GM19328 (cell line): ENCODE data around the gene TEX19.
"Not testable (repeated sequence)": the region's sequence is repeated elsewhere in the genome, so short reads cannot be mapped to it uniquely, and the experiment has no call there.

ENCODE experiments used
- ATAC-seq: cut with Tn5 transposase; IDR thresholded peaks from one replicate; pipeline ENCODE4 v1.9.1; 2021; ENCODE audit warnings: mild to moderate bottlenecking, moderate library complexity; ENCODE audit not compliant: unreplicated experiment

TEX19 gene

DNA sequence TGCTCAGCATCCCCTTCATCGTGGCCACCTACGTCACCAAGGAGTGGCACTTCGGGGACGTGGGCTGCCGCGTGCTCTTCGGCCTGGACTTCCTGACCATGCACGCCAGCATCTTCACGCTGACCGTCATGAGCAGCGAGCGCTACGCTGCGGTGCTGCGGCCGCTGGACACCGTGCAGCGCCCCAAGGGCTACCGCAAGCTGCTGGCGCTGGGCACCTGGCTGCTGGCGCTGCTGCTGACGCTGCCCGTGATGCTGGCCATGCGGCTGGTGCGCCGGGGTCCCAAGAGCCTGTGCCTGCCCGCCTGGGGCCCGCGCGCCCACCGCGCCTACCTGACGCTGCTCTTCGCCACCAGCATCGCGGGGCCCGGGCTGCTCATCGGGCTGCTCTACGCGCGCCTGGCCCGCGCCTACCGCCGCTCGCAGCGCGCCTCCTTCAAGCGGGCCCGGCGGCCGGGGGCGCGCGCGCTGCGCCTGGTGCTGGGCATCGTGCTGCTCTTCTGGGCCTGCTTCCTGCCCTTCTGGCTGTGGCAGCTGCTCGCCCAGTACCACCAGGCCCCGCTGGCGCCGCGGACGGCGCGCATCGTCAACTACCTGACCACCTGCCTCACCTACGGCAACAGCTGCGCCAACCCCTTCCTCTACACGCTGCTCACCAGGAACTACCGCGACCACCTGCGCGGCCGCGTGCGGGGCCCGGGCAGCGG, 15.7 kb downstream of the TEX19 start:
- no peak for ATAC-seq

DNA sequence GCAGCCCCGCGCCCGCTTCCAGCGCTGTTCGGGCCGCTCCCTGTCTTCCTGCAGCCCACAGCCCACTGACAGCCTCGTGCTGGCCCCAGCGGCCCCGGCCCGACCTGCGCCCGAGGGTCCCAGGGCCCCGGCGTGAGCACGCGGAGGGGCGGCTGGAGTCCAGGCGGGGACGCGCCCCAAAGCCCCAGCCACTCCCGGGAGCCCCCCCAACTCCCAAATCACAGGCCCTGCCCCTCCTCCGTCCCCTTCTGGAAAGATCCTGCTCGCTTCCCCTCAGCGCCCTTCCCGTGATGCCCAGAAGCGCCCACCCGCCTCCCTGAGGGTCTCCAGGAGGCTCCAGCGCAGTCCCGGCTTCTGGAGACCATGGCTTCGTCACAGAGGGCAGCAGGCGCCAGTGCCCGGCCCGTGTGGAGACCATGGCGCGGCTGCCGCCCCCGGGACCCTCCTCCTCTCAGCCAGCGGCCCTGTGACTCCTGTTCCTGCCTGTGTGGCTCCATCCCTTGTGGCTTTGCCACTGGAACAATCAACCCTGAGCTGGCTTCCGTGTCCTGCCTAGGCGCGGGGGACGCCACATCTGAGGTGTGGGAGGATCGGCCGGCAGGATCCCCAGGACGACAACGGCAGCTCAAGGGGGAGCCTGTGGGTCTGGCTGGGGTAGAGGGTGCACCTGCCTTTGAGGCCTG, 16.5 kb downstream of the TEX19 start:
- ATAC-seq = no peak

DNA sequence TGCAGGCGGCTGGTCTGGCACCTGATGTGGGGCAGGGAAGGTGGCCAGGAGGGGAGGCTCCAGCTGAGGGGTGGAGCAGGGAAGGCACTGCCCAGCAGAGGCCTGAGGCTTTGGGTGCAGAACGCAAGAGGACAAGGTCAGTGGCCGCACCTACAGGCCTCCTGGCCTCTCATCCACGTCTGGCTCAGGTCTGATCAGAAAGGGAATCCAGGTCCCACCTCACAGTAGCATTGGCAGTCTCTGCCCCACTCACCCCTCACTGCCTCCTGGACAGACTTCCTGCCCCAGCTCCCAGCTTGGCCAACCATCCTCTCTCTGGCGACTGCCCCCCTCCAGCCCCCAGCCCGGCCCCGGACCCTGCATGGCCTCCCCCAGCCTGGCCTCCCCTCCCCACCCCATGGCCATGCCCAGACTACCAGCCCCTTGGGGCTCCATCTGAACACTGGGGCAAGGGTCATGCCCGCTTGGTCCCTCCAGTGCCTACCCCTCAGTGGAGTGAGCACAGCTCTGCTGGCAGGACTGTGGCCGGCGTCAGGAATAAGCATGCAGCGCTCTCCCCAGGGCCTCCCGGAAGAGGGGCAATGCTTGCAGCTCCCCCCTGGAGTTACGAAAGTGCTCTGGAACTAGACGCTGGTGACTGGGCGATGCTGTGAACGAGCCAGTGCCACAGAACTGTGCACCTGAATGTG, 17.1 kb downstream of the TEX19 start:
- no peak for ATAC-seq

DNA sequence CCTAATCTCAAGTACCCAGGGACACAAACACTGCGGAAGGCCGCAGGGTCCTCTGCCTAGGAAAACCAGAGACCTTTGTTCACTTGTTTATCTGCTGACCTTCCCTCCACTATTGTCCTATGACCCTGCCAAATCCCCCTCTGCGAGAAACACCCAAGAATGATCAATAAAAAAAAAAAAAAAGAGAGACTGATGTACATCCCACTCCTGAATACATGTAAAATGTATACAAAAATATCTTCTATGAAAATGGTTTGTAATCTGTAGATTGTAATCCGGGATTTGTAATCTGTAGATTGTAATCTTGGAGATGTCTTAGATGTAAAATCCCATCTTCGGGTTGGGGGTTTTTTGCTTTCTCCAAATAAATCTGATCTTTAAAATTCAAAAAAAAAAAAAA, 18.2 kb downstream of the TEX19 start:
- not testable (repeated sequence) for ATAC-seq

DNA sequence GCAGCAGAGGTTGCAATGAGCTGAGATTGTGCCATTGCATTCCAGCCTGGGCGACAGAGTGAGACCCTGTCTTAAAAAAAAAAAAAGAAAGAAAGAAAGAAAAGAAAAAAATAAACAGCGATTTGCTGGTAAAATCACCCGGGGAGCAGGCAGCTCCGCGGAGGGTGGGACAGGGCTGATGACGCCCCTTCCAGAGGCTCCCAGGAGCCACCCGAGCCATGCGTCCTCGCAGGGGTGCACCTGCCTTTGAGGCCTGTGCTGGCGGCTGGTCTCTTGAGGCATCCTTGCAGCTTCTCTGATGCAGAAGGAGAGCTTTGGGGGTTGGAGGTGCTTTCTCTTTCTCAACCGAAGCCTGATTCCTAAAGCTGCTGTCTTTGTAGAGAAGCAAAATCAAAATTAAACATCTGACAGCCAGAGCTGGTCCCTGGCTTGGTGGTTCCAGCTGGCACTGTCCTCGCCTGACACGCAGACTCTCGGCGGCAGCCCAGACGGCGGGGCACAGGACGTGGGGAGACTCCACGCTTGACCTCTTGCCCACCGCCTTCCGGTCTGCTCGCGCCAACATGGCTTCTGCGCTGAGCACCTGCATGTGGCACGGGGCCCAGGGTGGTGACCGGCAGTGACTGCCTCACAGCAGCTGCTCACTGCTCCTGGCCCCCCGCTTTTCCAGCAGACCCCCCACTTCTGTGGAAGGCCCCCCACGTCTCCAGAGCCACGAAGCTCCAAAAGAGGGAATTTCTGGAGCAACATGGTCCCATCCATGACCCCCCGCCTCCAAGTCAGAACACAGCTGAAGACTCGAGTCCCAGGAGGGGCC, 19.1 kb downstream of the TEX19 start:
- ATAC-seq = no peak

DNA sequence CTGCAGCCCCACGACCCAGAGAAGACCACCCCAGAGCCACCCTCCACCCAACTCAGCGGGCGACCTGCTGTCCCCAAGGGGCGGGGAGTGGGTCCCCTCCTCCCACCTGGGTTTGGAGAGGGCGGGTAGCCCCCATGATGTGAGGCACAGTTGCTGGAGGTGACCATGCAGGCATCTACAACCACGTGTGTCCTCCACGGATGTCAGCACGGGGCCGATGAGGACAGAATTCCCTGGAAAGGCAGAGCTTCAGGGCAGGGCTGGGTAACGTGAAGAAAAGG, 19.6 kb downstream of the TEX19 start:
- ATAC-seq = no peak

DNA sequence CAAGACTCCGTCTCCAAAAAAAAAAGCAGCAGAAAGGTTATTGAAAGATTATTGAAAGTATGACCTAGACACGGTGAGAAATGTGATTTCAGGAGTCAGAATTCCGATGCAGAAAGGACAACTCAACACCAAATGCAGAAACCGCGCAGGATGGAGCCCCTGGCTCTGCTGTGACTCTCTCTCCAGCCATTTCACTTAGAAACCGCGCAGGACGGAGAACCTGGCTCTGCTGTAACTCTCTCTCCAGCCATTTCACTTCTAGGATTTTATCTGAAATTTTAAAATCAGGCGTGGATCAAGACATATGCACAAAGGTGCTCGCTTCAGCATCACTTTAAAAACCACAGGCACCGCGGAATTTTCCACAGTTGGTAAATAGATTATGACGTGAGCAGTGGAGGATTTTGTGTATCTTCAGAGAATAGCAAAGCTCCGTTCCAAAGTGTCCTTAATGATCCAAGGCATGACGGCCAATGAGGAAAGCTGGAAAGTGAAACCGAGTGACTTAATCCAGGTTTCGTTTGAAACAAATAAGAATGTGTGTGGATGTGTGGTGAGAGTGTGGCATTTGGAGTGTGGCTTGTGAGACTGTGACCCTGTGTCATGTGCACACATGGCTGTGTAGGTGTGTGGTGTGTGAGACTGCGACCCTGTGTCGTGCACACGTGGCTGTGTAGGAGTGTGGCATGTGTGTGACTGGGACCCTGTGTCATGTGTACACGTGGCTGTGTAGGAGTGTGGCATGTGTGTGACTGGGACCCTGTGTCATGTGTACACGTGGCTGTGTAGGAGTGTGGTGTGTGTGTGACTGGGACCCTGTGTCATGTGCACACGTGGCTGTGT, 22.0 kb downstream of the TEX19 start:
- no peak for ATAC-seq

DNA sequence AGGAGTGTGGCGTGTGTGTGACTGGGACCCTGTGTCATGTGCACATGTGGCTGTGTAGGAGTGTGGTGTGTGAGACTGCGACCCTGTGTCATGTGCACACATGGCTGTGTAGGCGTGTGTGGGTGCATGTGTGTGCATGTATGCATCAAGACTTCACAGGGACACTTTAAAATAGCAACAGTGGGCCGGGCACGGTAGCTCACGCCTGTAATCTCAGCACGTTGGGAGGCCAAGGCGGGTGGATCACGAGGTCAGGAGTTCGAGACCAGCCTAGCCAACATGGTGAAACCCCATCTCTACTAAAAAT, 22.6 kb downstream of the TEX19 start:
- not testable (repeated sequence) for ATAC-seq

DNA sequence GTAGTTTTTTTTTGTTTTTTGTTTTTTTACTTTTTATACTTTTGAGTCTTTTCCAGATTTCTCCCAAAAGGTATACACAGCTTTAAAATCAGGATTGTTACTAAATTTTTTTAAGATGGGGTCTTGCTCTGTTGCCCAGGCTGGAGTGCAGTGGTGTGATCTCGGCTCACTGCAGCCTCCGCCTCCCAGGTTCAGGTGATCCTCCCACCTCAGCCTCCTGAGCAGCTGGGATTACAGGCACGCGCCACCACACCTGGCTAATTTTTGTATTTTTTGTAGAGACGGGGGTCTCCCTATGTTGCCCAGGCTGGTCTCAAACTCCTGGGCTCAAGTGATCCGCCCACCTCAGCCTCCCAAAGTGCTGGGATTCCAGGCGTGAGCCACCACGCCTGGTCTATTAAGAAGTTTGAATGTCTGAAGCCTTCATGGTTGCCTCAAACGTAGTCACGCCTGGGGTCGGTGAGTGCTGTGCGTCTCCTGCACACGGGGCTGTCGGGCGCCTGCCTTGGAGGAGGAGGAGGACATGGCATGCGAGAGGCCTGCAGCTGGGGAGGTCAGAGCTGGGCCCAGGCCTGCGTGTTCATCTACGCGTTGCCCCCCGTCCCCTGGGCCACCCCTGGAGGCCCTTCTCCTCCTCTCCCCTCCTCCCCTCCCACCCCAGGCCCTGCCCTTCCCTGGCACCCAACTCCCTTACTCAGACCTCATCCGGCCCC, 23.3 kb downstream of the TEX19 start:
- ATAC-seq = not testable (repeated sequence)

DNA sequence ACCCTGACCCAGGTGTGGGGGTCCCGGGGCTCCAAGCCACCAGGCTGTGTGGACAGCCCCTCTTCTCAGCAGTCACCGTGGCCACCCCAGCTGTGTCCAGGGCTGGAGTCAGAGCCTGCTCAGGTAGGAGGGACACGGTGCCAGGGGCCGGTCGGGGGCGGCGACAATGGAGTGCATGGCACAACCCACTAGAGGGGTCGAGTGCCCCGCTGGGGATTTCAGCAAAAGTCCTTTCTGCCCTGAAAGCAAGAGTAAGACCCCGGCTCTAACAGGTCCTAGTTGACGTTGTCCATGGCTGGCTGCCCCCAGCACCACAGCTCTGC, 23.8 kb downstream of the TEX19 start:
- no peak for ATAC-seq

DNA sequence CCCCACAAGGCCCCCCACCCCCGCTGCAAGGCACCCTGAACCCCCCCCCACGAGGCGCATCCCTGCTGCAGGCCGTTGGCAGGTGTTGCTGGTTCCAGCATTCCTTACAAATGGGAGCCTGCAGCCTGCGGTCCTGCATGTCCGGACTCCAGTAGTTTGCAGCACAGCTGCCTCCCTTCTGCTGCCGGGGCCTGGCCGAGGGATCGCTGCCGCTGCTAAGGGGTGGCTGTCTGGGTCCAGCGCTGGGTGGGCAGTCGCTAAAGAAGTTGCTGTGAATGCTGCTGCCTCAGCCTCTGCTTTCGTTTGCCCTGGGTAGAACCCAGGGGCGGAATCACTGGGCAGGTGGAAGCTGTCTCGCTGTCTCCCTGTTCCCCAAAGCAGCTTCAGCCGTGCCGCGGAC, 24.4 kb downstream of the TEX19 start:
- ATAC-seq = no peak

DNA sequence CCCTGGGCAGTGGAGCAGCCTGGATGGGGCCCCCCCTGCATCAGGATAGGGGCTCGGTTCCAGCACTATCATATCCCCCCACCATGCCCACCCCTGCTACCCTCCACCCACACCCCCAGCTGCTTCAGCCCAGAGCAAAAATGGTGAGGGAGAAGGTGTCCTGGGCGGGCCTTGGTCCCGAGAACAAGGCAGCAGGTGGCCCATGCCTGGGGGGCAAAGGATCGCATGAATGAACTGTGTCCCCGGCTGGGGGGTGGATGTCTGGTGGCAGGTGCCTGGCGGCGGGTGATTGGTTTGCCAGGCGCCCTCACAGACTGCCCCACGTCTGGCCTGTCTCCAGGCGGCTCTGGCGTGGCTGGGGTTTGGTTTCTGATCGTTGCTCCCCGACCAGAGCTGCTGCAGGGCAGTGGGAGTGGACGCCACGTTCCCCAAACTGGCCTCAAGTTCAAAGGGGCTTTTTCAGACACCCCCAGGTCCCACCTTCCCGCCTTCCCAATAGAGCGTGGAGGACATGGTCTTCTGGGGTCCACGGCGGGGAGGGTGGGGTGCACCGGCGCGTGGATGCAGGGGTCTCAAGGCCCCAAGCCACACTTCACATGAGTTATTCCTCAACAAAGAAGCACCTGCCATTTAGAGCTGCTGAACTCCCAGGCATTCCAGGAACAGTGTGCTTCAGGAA, 25.1 kb downstream of the TEX19 start:
- ATAC-seq = no peak

DNA sequence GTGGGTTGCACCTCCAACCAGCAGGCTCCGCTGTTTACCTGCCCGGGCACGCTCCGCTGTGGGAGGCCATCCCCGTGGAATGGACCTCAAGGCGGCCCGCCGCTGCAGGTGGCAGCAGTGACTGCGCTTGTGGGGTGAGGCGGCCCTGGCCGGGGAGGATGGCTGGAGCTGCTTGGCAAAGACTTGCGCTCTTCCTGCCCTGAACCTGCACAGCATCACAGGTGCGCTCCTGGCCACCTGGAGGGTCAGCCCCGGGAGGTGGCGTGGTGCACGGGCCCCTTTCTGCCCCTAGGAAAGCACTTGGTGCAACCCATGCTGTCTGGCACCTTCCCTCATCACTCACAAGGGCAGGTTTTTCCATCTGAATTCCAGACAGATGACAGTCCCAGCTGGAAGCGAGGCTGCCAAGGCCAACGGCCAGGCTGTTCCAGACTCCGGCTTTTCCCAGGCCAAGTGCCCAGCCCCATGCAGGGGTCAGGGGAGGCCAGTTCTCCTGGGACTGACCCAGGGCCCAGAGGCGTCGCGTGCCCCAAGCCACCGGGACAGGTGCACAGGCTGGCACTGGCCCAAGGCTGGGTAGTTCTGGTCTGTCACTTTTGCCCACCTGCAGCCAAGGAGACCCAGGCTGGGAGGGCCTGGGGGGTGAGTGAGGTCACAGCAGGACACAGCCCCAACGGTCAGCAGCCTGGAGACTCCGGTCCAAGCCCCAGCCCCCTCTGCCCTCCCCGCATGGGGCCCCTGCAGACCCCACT, 25.9 kb downstream of the TEX19 start:
- ATAC-seq = no peak

DNA sequence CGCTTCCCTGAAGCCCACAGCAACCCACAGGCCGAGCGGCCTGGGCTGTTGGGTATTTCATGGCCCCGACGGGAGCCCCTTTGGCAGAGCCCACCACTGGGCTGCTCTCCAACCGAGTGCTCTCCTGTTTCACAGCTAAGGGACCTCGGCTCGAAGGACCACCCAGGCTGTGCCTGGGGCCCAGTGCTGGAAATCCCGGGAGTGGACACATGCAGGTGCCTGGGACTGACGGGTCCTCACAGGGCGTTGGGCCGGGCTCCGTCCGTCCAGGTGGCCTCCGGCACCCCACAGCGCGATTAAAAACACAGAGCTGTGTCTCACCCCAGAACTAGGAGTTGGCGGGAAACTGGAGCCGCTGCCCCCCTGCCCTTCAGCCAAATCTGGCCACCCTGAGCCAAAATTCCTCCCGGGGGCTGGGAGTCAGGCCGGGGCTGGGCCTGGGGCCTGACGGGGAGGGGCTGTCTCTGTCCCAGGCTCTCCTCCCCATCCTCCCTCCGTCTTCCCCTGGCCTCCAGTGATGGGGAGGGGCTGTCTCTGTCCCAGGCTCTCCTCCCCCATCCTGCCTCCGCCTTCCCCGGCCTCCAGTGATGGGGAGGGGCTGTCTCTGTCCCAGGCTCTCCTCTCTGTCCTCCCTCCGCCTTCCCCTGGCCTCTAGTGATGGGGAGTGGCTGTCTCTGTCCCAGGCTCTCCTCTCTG, 26.7 kb downstream of the TEX19 start:
- no peak for ATAC-seq

DNA sequence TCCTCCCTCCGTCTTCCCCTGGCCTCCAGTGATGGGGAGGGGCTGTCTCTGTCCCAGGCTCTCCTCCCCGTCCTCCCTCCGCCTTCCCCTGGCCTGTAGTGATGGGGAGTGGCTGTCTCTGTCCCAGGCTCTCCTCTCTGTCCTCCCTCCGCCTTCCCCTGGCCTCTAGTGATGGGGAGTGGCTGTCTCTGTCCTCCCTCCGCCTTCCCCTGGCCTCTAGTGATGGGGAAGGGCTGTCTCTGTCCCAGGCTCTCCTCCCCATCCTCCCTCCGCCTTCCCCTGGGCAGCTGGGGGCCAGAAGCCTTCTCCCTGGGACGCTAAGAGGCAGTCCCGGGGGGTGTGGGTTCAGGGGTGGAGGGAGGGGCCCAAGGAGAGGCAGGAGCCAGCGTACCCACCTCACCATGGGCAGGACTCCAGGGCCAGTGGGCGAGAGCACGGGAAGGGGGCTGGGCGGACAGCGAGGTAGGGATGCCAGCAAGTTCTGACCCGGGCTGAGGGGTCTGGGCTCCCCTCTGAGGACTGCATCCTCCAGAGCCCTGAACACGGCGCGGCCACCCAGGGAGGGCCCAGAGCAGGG, 27.3 kb downstream of the TEX19 start:
- ATAC-seq = no peak

DNA sequence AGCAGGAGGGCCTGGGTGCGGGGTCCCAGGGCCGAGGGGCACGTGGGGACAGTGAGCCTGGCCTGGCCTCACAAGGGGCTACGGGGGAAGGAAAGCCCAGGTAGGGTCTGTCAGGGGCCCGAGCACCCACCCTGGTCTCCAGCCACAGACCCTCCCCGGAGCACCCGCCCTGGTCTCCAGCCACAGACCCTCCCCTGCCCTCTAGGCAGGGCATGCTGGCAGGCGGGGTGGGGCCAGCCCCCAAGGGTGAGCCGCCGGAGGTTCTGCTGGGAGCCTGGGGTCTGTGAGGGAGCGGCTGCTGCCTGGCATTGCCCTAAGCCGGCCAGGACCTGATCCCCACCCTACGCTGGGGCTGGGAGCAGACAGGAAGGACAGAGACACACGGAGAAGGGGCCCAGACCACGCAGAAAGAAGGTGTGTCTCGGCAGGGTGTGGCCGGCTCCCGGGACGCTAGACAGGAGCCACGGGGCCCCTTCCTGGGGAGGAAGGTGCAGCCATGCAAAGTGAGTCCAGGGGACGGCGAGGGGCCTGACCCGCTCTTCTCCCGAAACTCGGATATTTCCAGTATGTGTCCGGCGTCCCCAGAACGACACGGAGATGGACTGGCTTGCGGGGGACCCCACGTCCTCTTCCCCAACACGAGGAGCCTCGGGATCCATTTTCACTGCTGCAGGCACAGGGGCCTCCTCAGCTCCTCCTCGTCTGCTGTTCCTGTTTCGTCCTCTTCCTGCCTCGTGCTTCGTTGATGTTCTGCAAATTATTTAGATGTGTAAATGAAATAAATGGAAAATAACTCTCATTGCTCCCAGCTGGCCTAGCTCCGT, 28.0 kb downstream of the TEX19 start:
- no peak for ATAC-seq

DNA sequence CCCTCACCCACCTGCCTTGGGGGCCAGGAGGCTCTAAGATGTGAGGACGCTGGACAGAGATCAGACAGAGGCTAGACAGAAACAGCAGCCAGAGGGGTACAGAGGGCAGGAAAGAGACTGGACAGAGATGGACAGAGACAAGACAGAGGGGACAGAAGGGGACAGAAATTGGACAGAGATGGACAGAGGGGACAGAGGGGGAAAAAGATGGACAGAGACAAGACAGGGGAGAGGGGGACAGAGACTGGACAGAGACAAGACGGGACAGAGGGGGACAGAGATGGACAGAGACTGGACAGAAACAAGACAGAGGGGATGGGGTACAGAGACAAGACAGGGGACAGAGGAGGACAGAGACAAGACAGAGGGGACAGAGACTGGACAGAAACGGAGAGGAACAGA, 28.7 kb downstream of the TEX19 start:
- ATAC-seq = no peak
